HepG2 (cell line): ENCODE measurements around the gene TMBIM6. TPM values are rescaled to one million over a fixed set of nuclear protein-coding genes. Genes with fewer than 3 reads are reported as not detected.

Experiments used
- CTCF ChIP-seq: sonication (generic); formaldehyde crosslinking; IDR thresholded peaks from 2 replicates; pipeline ENCODE4 v1.5.0; 2020; ENCODE audit warnings: mild to moderate bottlenecking, missing genetic modification reagents, moderate library complexity
- FOSL2 ChIP-seq: sonication (generic); formaldehyde crosslinking; IDR thresholded peaks from 2 replicates; pipeline ENCODE4 v1.4.0; 2020; ENCODE audit warnings: missing genetic modification reagents
- HMGXB4 ChIP-seq, 2 experiments: sonication (generic) in 1 of 2; formaldehyde crosslinking in 1 of 2; IDR thresholded peaks; 2 replicates each; pipeline versions ENCODE4 v1.4.0 to v1.6.1; 2018 to 2020; ENCODE audit warnings: missing genetic modification reagents in 2 of 2, borderline replicate concordance in 1 of 2, low read depth in 1 of 2, mild to moderate bottlenecking in 1 of 2, missing biosample characterization in 1 of 2
- SMC3 ChIP-seq: IDR thresholded peaks from 2 replicates; pipeline ENCODE4 v1.6.1; 2011; ENCODE audit warnings: low read length, improper control_type of control experiment
- STAG1 ChIP-seq: sonication (generic); formaldehyde crosslinking; IDR thresholded peaks from 2 replicates; pipeline ENCODE4 v1.4.0; 2020; ENCODE audit warnings: missing genetic modification reagents
- ZBTB40 ChIP-seq, 2 experiments: fragments of 450-650 bp in 1 of 2; sonication (generic) in 1 of 2; formaldehyde crosslinking in 1 of 2; IDR thresholded peaks; 2 replicates each; pipeline versions ENCODE4 v1.6.1 to v1.8.0; 2016 to 2022; ENCODE audit warnings: antibody characterized with exemption in 1 of 2, mild to moderate bottlenecking in 1 of 2, missing genetic modification reagents in 1 of 2
- ZNF34 ChIP-seq: sonication (generic); formaldehyde crosslinking; IDR thresholded peaks from 2 replicates; pipeline ENCODE4 v1.4.0; 2020; ENCODE audit warnings: mild to moderate bottlenecking, missing genetic modification reagents, borderline replicate concordance
- ZNF350 ChIP-seq: sonication (generic); formaldehyde crosslinking; IDR thresholded peaks from 2 replicates; pipeline ENCODE4 v1.4.0; 2020; ENCODE audit warnings: mild to moderate bottlenecking, low read depth, missing genetic modification reagents, borderline replicate concordance
- ZNF737 ChIP-seq: sonication (generic); formaldehyde crosslinking; IDR thresholded peaks from 2 replicates; pipeline ENCODE4 v1.5.0; 2020; ENCODE audit warnings: missing genetic modification reagents, mild to moderate bottlenecking, borderline replicate concordance
- ZNF761 ChIP-seq: sonication (generic); formaldehyde crosslinking; conservative IDR thresholded peaks from 2 replicates; pipeline ENCODE4 v1.4.0; 2020; ENCODE audit warnings: mild to moderate bottlenecking, missing genetic modification reagents
- polyA plus RNA-seq, 8 experiments: library from polyadenylated mRNA; depleted of rRNA in 3 of 8; stranded (reverse) in 7 of 8; unstranded in 1 of 8; fragments of >200 nt; fragmentation: Illumina TruSeq in 4 of 8; extraction: Trizol in 4 of 8; gene quantifications; 2 replicates each; pipeline versions ENCODE4 v1.2.1 to v1.2.3, GENCODE V29; 2011 to 2016; ENCODE audit warnings: low read depth in 4 of 8, missing spikeins in 1 of 8, mixed read lengths in 1 of 8; ENCODE audit not compliant: insufficient read depth in 1 of 8
- total RNA-seq, 5 experiments: library from RNA; depleted of rRNA; stranded (reverse); fragments of >200 nt; fragmentation: Illumina TruSeq; extraction: Trizol; gene quantifications; 2 replicates each; pipeline ENCODE4 v1.2.3, GENCODE V29; 2016; ENCODE audit warnings: low read depth in 1 of 5

Gene TMBIM6
- total and polyA plus RNA-seq, 2 of the 13 experiments (the other 11 are each of a cell fraction or from before 2014, with no cell fraction given): 412 to 468 TPM

GRCh38 chr12:49777800-49778748, 36.7 kb downstream of the TMBIM6 start (continued):
- no peak for TF ChIP-seq ZBTB40 (IDR thresholded peaks at IDR 0.05)
- 0 out of 2 replicates have a peak, but pooled peaks have one; percentile 7 for TF ChIP-seq ZBTB40 (CRISPR knock-in tag; IDR thresholded peaks at IDR 0.05)
- peak; percentile 56 for TF ChIP-seq SMC3
- peak; percentile 94 for TF ChIP-seq CTCF (CRISPR knock-in tag)
- TF ChIP-seq ZNF737 (CRISPR knock-in tag): 0 out of 2 replicates have a peak, but pooled peaks have one; percentile 67
- TF ChIP-seq HMGXB4 (CRISPR knock-in tag; IDR thresholded peaks at IDR 0.05; ENCODE audit: borderline replicate concordance in 1 of 2, low read depth in 1 of 2): peak; percentile 50 to 57; a peak in 2 of 4 replicates
- 0 out of 2 replicates have a peak, but pooled peaks have one; percentile 16 for TF ChIP-seq FOSL2
- TF ChIP-seq ZNF350 (CRISPR knock-in tag): 0 out of 2 replicates have a peak, but pooled peaks have one; percentile 12
- no peak for TF ChIP-seq ZNF34 (CRISPR knock-in tag)
- no peak for TF ChIP-seq ZNF761 (CRISPR knock-in tag)
- TF ChIP-seq STAG1 (CRISPR knock-in tag): peak; percentile 80
